ENCODE results near the gene NOP53.
A peak's percentile ranks its signal among the peaks of the same experiment; 100 is the strongest.
"Not testable (repeated sequence)": the region's sequence is repeated elsewhere in the genome, so short reads cannot be mapped to it uniquely, and the experiment has no call there.

The NOP53 gene

GRCh38 chr19:47745010-47745901, at the start of gene NOP53:
NOP53 (plus strand) TSS chr19:47745546; CDS start chr19:47745560, 14 bp downstream.
- peak; percentile 95 for DNase-seq

- no peak for DNase-seq
These were observed 48.7 kb upstream of the NOP53 start for GRCh38 chr19:47696635-47697034.

- DNase-seq = peak; percentile 49
These were observed 47.3 kb upstream of the NOP53 start for GRCh38 chr19:47697863-47698609.

GRCh38 chr19:47698631-47699359, 46.6 kb upstream of the NOP53 start:
- DNase-seq = no peak

- DNase-seq = no peak
These were observed 45.9 kb upstream of the NOP53 start for GRCh38 chr19:47699360-47699917.

- no peak for DNase-seq
These were observed 44.2 kb upstream of the NOP53 start for GRCh38 chr19:47700934-47701716.

GRCh38 chr19:47701717-47702552, 43.4 kb upstream of the NOP53 start:
- DNase-seq = no peak

GRCh38 chr19:47702671-47703070, 42.7 kb upstream of the NOP53 start:
- no peak for DNase-seq

GRCh38 chr19:47703301-47703700, 42.0 kb upstream of the NOP53 start:
- DNase-seq = no peak

GRCh38 chr19:47704024-47704423, 41.3 kb upstream of the NOP53 start:
- no peak for DNase-seq

GRCh38 chr19:47704656-47705055, 40.7 kb upstream of the NOP53 start:
- DNase-seq = no peak

- DNase-seq = peak; percentile 50
These were observed 38.0 kb upstream of the NOP53 start for GRCh38 chr19:47707135-47707925.

GRCh38 chr19:47711652-47712242, 33.6 kb upstream of the NOP53 start:
- DNase-seq = no peak

GRCh38 chr19:47713046-47714021, 32.0 kb upstream of the NOP53 start, which contains the start of gene EHD2:
EHD2 (plus strand) TSS chr19:47713422; CDS start chr19:47716613, 3,191 bp downstream.
- DNase-seq = no peak

GRCh38 chr19:47714339-47714738, 31.0 kb upstream of the NOP53 start:
- DNase-seq = no peak

- not testable (repeated sequence) for DNase-seq
These were observed 30.5 kb upstream of the NOP53 start for GRCh38 chr19:47714855-47715254.

GRCh38 chr19:47716270-47716937, 28.9 kb upstream of the NOP53 start:
- DNase-seq = no peak
